Activated CD8-positive, alpha-beta T cell treated with anti-CD3 and anti-CD28 coated beads, Interleukin-2, amount 10 ng/mL, durations not matched to agents 7 days and 5 days (primary cell): ENCODE measurements around the gene ABCG8. TPM values are rescaled to one million over a fixed set of nuclear protein-coding genes. Genes with fewer than 3 reads are reported as not detected.

Experiments used
- ATAC-seq: fragments of 150-1000 bp; cut with Tn5 transposase; one replicate; pipeline ENCODE4 v1.10.0; 2021; ENCODE audit warnings: moderate library complexity
- CTCF ChIA-PET: fragments of 350-600 bp; sonication (Branson Sonifier 250); formaldehyde crosslinking; loops from one replicate; lab custom pipeline; 2021; ENCODE audit warnings: antibody characterized with exemption; lab: Charles Lee
- POLR2A ChIA-PET: fragments of 350-600 bp; sonication (Branson Sonifier 250); formaldehyde crosslinking; loops from one replicate; lab custom pipeline; 2021; ENCODE audit warnings: antibody characterized with exemption; lab: Charles Lee
- DNase-seq: peaks from one replicate; pipeline ENCODE4 v3.0.0-alpha.2; 2020
- H3K27ac Mint-ChIP-seq: one replicate; pipeline ENCODE4 v1.8.0; 2021; ENCODE audit warnings: mild to moderate bottlenecking, mixed read lengths
- H3K27me3 Mint-ChIP-seq: one replicate; pipeline ENCODE4 v1.8.0; 2021; ENCODE audit warnings: low read depth, mixed read lengths
- H3K36me3 Mint-ChIP-seq: one replicate; pipeline ENCODE4 v1.8.0; 2021; ENCODE audit warnings: low read depth, mixed read lengths
- H3K4me1 Mint-ChIP-seq: one replicate; pipeline ENCODE4 v1.8.0; 2021; ENCODE audit warnings: low read depth, mixed read lengths
- H3K4me3 Mint-ChIP-seq: one replicate; pipeline ENCODE4 v1.8.0; 2021; ENCODE audit warnings: mild to moderate bottlenecking, mixed read lengths
- H3K9me3 Mint-ChIP-seq: one replicate; pipeline ENCODE4 v1.8.0; 2022; ENCODE audit warnings: mixed read lengths; ENCODE audit not compliant: insufficient read depth
- total RNA-seq, 2 experiments: library from RNA; stranded (reverse); gene quantifications; one replicate each; pipeline ENCODE4 v1.2.3, GENCODE V29; 2021

ABCG8 gene
- total RNA-seq = not detected

- peak; percentile 11 for DNase-seq
- Mint-ChIP-seq H3K36me3 (no peaks in the 10 kb centered on the region), H3K9me3 (no peaks in the 10 kb centered on the region), H3K27me3 (peaks cover 13% of the 10 kb centered on the region), H3K4me3 (no peak within 1 kb of the TSS), H3K4me1 (no peaks in the 10 kb centered on the region), H3K27ac (no peak within 1 kb of the TSS)
- no peak for ATAC-seq
- CTCF ChIA-PET = no interaction called here
- POLR2A ChIA-PET = no interaction called here
Measured at GRCh38 chr2:43838560-43839267, at the start of gene ABCG8, which contains the start of gene ABCG5. ABCG8 (plus strand) TSS chr2:43838971; CDS start chr2:43839054, 83 bp downstream. ABCG5 (minus strand) TSS chr2:43838839; CDS start chr2:43838679, 160 bp downstream.

GRCh38 chr2:43790147-43790546 is 48.6 kb upstream of the ABCG8 start:
- Mint-ChIP-seq H3K27ac (no peak overlapping the region), H3K36me3 (no peaks in the 10 kb centered on the region), H3K9me3 (no peaks in the 10 kb centered on the region), H3K4me1 (no peaks in the 10 kb centered on the region), H3K27me3 (no peaks in the 10 kb centered on the region), H3K4me3 (no peak overlapping the region)
- CTCF ChIA-PET = interaction anchor here (0.9 kb wide), 1 partner anchor 8 kb away, joined by 5 read pairs; no protein-coding TSS in a partner anchor
- DNase-seq (no peak), ATAC-seq (no peak)
- POLR2A ChIA-PET = no interaction called here

DNA sequence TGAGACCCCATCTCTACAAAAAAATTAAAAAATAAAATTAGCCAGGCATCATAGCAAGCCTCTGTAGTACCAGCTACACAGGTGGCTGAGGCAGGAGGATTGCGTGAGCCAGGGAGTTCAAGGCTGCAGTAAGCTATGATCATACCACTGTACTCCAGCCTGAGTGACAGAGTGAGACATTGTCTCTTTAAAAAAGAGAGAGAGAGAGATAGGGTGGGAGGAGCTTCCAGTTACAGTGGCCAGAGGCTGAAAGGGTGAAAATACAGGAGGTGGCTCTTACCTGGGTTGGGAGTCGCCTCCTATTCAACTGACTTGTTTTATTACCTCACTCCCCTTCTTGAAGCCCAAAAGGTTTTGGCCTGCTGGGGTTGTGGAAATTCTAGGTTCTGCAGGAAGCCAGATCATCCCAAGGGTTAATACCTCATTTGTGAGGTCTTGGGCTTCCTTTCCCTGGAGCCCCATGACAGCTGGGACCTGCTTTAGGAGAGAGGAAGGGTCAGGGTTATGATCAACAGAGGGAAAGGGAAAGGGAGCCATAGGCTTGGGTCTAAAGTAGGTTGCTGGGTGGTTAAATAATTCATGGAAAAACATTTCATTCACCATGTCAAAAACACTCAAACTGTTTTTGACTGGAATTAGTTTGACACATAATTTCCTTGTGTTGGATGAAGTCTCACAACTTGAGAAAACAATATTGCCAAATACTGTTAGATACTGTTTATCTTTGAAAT is 47.6 kb upstream of the ABCG8 start:
- no peak for DNase-seq
- no peak overlapping the region for H3K27ac Mint-ChIP-seq
- H3K4me3 Mint-ChIP-seq = no peak overlapping the region
- H3K36me3 Mint-ChIP-seq = no peaks in the 10 kb centered on the region
- H3K4me1 Mint-ChIP-seq = no peaks in the 10 kb centered on the region
- no peaks in the 10 kb centered on the region for H3K9me3 Mint-ChIP-seq
- ATAC-seq = no peak
- CTCF ChIA-PET = no interaction called here
- no peaks in the 10 kb centered on the region for H3K27me3 Mint-ChIP-seq
- POLR2A ChIA-PET = no interaction called here

DNA sequence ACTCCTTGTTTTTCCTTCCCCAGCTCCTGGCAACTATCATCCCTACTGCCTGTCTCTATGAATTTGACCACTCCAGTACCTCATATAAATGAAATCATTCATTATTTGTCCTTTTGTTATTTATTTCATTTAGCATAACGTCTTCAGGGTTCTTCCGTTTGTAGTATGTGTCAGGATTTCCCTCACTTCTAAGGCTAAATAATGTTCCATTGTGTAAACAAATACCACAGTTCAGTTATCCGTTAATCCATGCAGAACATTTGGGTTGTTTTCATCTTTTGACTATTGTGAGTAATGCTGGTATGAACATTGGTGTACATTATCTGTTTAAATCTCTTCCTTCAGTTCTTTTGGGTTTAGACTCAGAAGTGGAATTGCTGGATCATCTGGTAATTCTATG is 46.1 kb upstream of the ABCG8 start:
- ATAC-seq (no peak), DNase-seq (no peak)
- POLR2A ChIA-PET = no interaction called here
- Mint-ChIP-seq H3K36me3 (no peaks in the 10 kb centered on the region), H3K4me3 (no peak overlapping the region), H3K27ac (no peak overlapping the region), H3K27me3 (no peaks in the 10 kb centered on the region), H3K9me3 (no peaks in the 10 kb centered on the region), H3K4me1 (no peaks in the 10 kb centered on the region)
- CTCF ChIA-PET = no interaction called here

DNA sequence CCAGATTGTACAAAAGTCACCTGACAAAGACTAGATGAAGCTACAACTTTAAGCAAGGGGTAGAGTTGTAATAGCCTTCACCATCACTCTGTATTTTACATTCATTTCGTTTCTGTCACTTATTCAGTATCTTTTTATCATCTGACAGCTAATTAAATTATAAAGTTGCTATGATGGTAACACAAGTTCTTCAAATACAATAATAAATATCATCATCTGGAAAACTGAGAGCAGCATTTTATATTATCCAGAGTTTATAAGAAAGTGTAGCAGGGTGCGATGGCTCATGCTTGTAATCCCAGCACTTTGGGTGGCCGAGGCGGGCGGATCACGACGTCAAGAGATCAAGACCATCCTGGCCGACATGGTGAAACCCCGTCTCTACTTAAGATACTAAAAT is 43.8 kb upstream of the ABCG8 start:
- H3K27ac Mint-ChIP-seq = no peak overlapping the region
- no peak overlapping the region for H3K4me3 Mint-ChIP-seq
- ChIA-PET POLR2A (interaction anchor here (0.6 kb wide), 1 partner anchor 47 kb away, joined by 3 read pairs; no protein-coding TSS in a partner anchor), CTCF (no interaction called here)
- no peaks in the 10 kb centered on the region for H3K27me3 Mint-ChIP-seq
- no peaks in the 10 kb centered on the region for H3K36me3 Mint-ChIP-seq
- ATAC-seq = no peak
- H3K9me3 Mint-ChIP-seq = no peaks in the 10 kb centered on the region
- no peaks in the 10 kb centered on the region for H3K4me1 Mint-ChIP-seq
- DNase-seq = no peak

DNA sequence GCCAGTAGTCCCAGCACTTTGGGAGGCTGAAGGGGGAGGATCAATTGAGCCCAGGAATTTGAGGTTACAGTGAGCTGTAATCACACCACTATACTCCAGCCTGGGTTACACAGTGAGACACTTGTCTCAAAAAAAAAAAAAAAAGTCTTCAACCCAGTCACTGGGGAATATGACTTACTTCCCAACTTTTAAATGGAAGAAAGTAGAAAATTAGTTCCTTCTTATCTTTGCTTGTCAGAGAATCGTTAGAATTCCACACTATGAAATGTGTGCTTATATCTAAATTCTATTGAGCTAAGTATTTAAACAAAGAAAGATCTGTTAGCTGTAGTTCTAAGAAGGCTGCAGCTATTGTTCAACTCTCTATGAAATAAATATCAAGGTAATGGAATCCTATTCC is 42.6 kb upstream of the ABCG8 start:
- DNase-seq (no peak), ATAC-seq (no peak)
- H3K27me3 Mint-ChIP-seq = no peaks in the 10 kb centered on the region
- no peaks in the 10 kb centered on the region for H3K4me1 Mint-ChIP-seq
- H3K27ac Mint-ChIP-seq = no peak overlapping the region
- H3K36me3 Mint-ChIP-seq = no peaks in the 10 kb centered on the region
- no peaks in the 10 kb centered on the region for H3K9me3 Mint-ChIP-seq
- no peak overlapping the region for H3K4me3 Mint-ChIP-seq
- POLR2A ChIA-PET = no interaction called here
- CTCF ChIA-PET = interaction anchor here (0.9 to 1.0 kb wide), 2 partner anchors 81 to 82 kb away, joined by 3 read pairs; no protein-coding TSS in a partner anchor

DNA sequence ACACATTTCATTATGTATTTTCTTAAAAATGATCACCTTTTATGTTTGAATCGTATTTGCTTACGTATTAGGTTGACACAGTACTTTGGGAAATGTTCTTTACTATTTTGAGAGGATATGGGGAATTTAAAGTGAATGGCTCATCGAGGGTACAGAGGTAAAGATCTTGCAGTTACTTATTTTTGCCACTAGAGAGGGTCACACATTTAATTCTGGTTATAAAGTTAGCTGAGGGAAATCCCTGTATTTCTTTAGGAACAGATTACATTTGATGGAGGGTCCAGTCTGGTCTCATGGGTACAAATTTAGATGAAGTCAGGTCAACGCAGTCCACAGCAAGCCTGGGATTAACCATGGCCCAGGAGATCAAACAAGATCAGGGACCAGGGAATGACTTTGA is 40.5 kb upstream of the ABCG8 start:
- POLR2A ChIA-PET = no interaction called here

DNA sequence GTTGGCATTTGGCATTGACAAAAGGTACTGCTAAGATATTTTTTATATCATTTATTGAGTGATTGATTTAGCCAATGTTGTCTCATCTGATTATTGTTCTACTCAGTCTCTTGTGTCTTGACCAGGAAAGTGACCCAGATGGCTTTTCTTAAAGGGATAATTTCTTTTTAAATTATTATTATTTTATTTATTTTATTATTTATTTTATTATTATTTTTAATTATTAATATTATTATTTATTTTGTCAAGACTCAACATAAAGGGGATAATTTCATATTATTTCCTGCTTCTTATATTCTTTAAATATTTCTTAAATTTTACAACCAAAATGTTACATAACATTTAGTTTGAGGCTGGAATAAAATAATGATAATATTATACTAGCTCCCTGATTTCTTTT is 37.9 kb upstream of the ABCG8 start:
- Mint-ChIP-seq H3K27me3 (no peaks in the 10 kb centered on the region), H3K4me1 (no peaks in the 10 kb centered on the region), H3K27ac (no peak overlapping the region), H3K9me3 (no peaks in the 10 kb centered on the region), H3K36me3 (no peaks in the 10 kb centered on the region), H3K4me3 (no peak overlapping the region)
- DNase-seq (no peak), ATAC-seq (no peak)
- CTCF ChIA-PET = no interaction called here
- POLR2A ChIA-PET = no interaction called here

More for the DNA sequence above, 40.5 kb upstream of the ABCG8 start:
- CTCF ChIA-PET = interaction anchor here (0.7 to 1.2 kb wide), 2 partner anchors 8 to 14 kb away, joined by 3 to 5 read pairs; no protein-coding TSS in a partner anchor
- Mint-ChIP-seq H3K4me1 (no peaks in the 10 kb centered on the region), H3K4me3 (no peak overlapping the region), H3K27ac (no peak overlapping the region), H3K27me3 (no peaks in the 10 kb centered on the region), H3K36me3 (no peaks in the 10 kb centered on the region), H3K9me3 (no peaks in the 10 kb centered on the region)
- no peak for DNase-seq
- no peak for ATAC-seq

GRCh38 chr2:43802135-43802534 is 36.6 kb upstream of the ABCG8 start:
- ATAC-seq = no peak
- no peak for DNase-seq
- Mint-ChIP-seq H3K9me3 (no peaks in the 10 kb centered on the region), H3K27me3 (no peaks in the 10 kb centered on the region), H3K27ac (no peak overlapping the region), H3K4me3 (no peak overlapping the region), H3K4me1 (no peaks in the 10 kb centered on the region), H3K36me3 (no peaks in the 10 kb centered on the region)
- ChIA-PET POLR2A (no interaction called here), CTCF (no interaction called here)

DNA sequence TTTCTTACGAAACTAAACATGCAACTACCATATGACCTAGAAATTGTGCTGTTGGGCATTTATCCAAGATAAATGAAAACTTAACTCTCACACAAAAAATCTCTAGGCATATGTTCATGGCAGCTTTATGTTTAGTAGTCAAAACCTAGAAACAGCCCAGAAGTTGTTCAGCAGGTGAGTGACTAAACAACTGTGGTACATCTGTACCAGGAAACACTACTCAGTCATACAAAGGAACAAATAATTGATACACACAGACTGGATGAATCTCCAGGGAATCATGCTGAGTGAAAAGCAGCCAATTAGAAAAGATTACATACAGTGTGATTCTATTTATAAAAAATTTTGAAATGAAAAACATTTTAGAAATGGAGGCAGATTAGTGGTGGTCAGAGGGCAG is 35.7 kb upstream of the ABCG8 start:
- DNase-seq (no peak), ATAC-seq (no peak)
- H3K27me3 Mint-ChIP-seq = no peaks in the 10 kb centered on the region
- no peaks in the 10 kb centered on the region for H3K9me3 Mint-ChIP-seq
- POLR2A ChIA-PET = no interaction called here
- CTCF ChIA-PET = no interaction called here
- no peak overlapping the region for H3K4me3 Mint-ChIP-seq
- no peaks in the 10 kb centered on the region for H3K4me1 Mint-ChIP-seq
- no peak overlapping the region for H3K27ac Mint-ChIP-seq
- no peaks in the 10 kb centered on the region for H3K36me3 Mint-ChIP-seq

DNA sequence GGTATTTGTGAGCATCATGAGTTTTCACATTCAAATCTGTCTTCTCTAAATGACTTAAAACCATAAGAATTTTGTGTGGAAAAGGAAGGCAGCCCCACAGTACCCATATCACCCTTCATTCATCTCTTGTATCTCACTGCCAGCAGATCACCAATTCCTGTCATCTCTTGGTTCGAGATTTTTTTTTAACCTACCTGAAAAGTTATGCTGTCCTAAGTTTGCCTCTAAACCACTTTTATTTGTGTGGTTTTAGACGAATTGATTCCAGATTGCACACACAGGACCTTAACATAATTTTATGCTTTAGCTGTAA is 32.1 kb upstream of the ABCG8 start:
- DNase-seq (no peak), ATAC-seq (no peak)
- Mint-ChIP-seq H3K36me3 (no peaks in the 10 kb centered on the region), H3K9me3 (no peaks in the 10 kb centered on the region), H3K27me3 (no peaks in the 10 kb centered on the region), H3K27ac (no peak overlapping the region), H3K4me1 (no peaks in the 10 kb centered on the region), H3K4me3 (no peak overlapping the region)
- ChIA-PET CTCF (no interaction called here), POLR2A (no interaction called here)

- DNase-seq (no peak), ATAC-seq (no peak)
- ChIA-PET CTCF (no interaction called here), POLR2A (no interaction called here)
- no peaks in the 10 kb centered on the region for H3K9me3 Mint-ChIP-seq
- no peaks in the 10 kb centered on the region for H3K27me3 Mint-ChIP-seq
- H3K27ac Mint-ChIP-seq = no peak overlapping the region
- H3K36me3 Mint-ChIP-seq = no peaks in the 10 kb centered on the region
- no peaks in the 10 kb centered on the region for H3K4me1 Mint-ChIP-seq
- no peak overlapping the region for H3K4me3 Mint-ChIP-seq
Measured at GRCh38 chr2:43810452-43810851, 28.3 kb upstream of the ABCG8 start.
